ENCODE data around the gene GTF2A1L.

The GTF2A1L gene

GRCh38 chr2:48635786-48636185, 18.1 kb downstream of the GTF2A1L start:
- Histone ChIP-seq H3K4me3 (ENCODE audit: low read depth in 1 of 2, low read length in 2 of 2) (no peak overlapping the region), H3K36me3 (ENCODE audit: control insufficient read depth in 1 of 2, insufficient read depth in 2 of 2, low read length in 2 of 2) (no peaks in the 10 kb centered on the region), H3K9ac (ENCODE audit: low read depth in 1 of 2, low read length in 2 of 2) (no peak overlapping the region), H3K27me3 (ENCODE audit: control insufficient read depth in 1 of 2, insufficient read depth in 2 of 2, low read length in 2 of 2) (no peaks in the 10 kb centered on the region), H3K4me1 (ENCODE audit: control insufficient read depth in 1 of 2, insufficient read depth in 2 of 2, low read length in 2 of 2) (no peaks in the 10 kb centered on the region), H3K27ac (ENCODE audit: low read depth, low read length) (no peak overlapping the region), H3K9me3 (ENCODE audit: control insufficient read depth in 1 of 2, low read length in 2 of 2) (no peaks in the 10 kb centered on the region)

GRCh38 chr2:48638261-48638660, 20.6 kb downstream of the GTF2A1L start:
- no peaks in the 10 kb centered on the region for H3K36me3 ChIP-seq (ENCODE audit: control insufficient read depth in 1 of 2, insufficient read depth in 2 of 2, low read length in 2 of 2)
- H3K27me3 ChIP-seq (ENCODE audit: control insufficient read depth in 1 of 2, insufficient read depth in 2 of 2, low read length in 2 of 2): no peaks in the 10 kb centered on the region
- no peaks in the 10 kb centered on the region for H3K4me1 ChIP-seq (ENCODE audit: control insufficient read depth in 1 of 2, insufficient read depth in 2 of 2, low read length in 2 of 2)
- H3K27ac ChIP-seq (ENCODE audit: low read depth, low read length): no peak overlapping the region
- no peaks in the 10 kb centered on the region for H3K9me3 ChIP-seq (ENCODE audit: control insufficient read depth in 1 of 2, low read length in 2 of 2)
- no peak overlapping the region for H3K9ac ChIP-seq (ENCODE audit: low read depth in 1 of 2, low read length in 2 of 2)
- H3K4me3 ChIP-seq (ENCODE audit: low read depth in 1 of 2, low read length in 2 of 2): no peak overlapping the region

GRCh38 chr2:48651158-48651790, 33.6 kb downstream of the GTF2A1L start:
- no peak overlapping the region for H3K27ac ChIP-seq (ENCODE audit: low read depth, low read length)
- no peaks in the 10 kb centered on the region for H3K27me3 ChIP-seq (ENCODE audit: control insufficient read depth in 1 of 2, insufficient read depth in 2 of 2, low read length in 2 of 2)
- H3K9me3 ChIP-seq (ENCODE audit: control insufficient read depth in 1 of 2, low read length in 2 of 2): no peaks in the 10 kb centered on the region
- no peaks in the 10 kb centered on the region for H3K4me1 ChIP-seq (ENCODE audit: control insufficient read depth in 1 of 2, insufficient read depth in 2 of 2, low read length in 2 of 2)
- H3K4me3 ChIP-seq (ENCODE audit: low read depth in 1 of 2, low read length in 2 of 2): no peak overlapping the region
- H3K9ac ChIP-seq (ENCODE audit: low read depth in 1 of 2, low read length in 2 of 2): no peak overlapping the region
- no peaks in the 10 kb centered on the region for H3K36me3 ChIP-seq (ENCODE audit: control insufficient read depth in 1 of 2, insufficient read depth in 2 of 2, low read length in 2 of 2)

DNA sequence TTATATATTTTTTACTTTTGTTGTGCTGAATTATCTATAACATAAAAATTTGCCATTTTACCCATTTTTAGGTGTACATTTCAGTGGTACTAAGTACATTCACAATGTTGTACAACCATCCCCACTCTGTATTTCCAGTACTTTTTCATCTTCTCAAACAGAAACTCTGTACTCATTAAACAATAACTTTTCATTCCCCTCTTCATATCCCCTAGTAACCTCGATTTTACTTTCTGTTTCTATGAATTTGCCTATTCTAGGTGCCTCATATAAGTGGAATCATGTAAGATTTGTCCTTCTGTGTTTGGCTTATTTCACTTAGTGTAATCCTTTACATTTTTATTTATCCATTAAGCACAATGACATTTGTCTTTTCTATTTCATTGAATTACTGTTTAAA, 51.3 kb downstream of the GTF2A1L start:
- H3K27me3 ChIP-seq (ENCODE audit: control insufficient read depth in 1 of 2, insufficient read depth in 2 of 2, low read length in 2 of 2): no peaks in the 10 kb centered on the region
- no peak overlapping the region for H3K9ac ChIP-seq (ENCODE audit: low read depth in 1 of 2, low read length in 2 of 2)
- H3K4me3 ChIP-seq (ENCODE audit: low read depth in 1 of 2, low read length in 2 of 2): no peak overlapping the region
- H3K9me3 ChIP-seq (ENCODE audit: control insufficient read depth in 1 of 2, low read length in 2 of 2): no peaks in the 10 kb centered on the region
- no peaks in the 10 kb centered on the region for H3K36me3 ChIP-seq (ENCODE audit: control insufficient read depth in 1 of 2, insufficient read depth in 2 of 2, low read length in 2 of 2)
- no peaks in the 10 kb centered on the region for H3K4me1 ChIP-seq (ENCODE audit: control insufficient read depth in 1 of 2, insufficient read depth in 2 of 2, low read length in 2 of 2)
- H3K27ac ChIP-seq (ENCODE audit: low read depth, low read length): no peak overlapping the region

DNA sequence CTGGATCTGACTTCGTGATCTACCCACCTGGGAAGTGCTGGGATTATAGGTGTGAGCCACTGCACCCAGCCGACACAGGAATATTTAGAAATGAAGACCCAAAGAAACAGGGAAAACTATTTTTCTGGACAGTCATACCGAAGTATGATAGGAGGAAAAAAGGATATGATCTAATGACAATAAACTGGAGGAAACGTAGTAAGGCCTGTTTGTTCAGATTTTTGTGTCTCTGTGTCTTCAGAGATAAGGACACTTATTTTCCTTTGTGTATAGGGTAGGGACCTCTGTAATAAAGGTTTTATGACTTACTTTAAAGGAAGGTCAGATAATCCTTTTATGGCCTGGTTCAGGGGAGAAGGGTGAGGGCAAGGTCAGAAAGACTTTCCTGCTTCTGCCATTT, 55.9 kb downstream of the GTF2A1L start:
- Histone ChIP-seq H3K27ac (ENCODE audit: low read depth, low read length) (no peak overlapping the region), H3K4me1 (ENCODE audit: control insufficient read depth in 1 of 2, insufficient read depth in 2 of 2, low read length in 2 of 2) (no peaks in the 10 kb centered on the region), H3K4me3 (ENCODE audit: low read depth in 1 of 2, low read length in 2 of 2) (no peak overlapping the region), H3K36me3 (ENCODE audit: control insufficient read depth in 1 of 2, insufficient read depth in 2 of 2, low read length in 2 of 2) (no peaks in the 10 kb centered on the region), H3K27me3 (ENCODE audit: control insufficient read depth in 1 of 2, insufficient read depth in 2 of 2, low read length in 2 of 2) (no peaks in the 10 kb centered on the region), H3K9me3 (ENCODE audit: control insufficient read depth in 1 of 2, low read length in 2 of 2) (no peaks in the 10 kb centered on the region), H3K9ac (ENCODE audit: low read depth in 1 of 2, low read length in 2 of 2) (no peak overlapping the region)

DNA sequence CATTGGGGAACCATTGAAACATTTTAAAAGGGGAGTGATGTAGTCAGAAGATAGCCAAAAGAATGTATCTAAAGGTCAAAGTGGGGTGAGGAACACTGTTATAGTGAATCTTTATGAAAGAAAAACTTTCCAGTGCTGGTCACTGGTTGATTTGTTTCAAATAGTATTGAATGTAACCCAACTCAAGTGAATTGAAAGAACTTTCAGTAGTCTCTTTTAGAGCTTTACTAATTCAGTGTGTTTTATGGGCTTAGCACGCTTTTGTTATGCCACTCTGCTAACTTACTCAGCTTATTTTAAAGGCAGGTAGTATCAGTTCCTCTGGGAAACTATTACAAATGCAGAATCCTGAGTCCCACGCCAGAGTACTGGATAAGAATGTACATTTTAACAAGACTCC, 57.3 kb downstream of the GTF2A1L start:
- no peak overlapping the region for H3K9ac ChIP-seq (ENCODE audit: low read depth in 1 of 2, low read length in 2 of 2)
- no peaks in the 10 kb centered on the region for H3K36me3 ChIP-seq (ENCODE audit: control insufficient read depth in 1 of 2, insufficient read depth in 2 of 2, low read length in 2 of 2)
- H3K4me3 ChIP-seq (ENCODE audit: low read depth in 1 of 2, low read length in 2 of 2): no peak overlapping the region
- H3K4me1 ChIP-seq (ENCODE audit: control insufficient read depth in 1 of 2, insufficient read depth in 2 of 2, low read length in 2 of 2): no peaks in the 10 kb centered on the region
- no peak overlapping the region for H3K27ac ChIP-seq (ENCODE audit: low read depth, low read length)
- no peaks in the 10 kb centered on the region for H3K27me3 ChIP-seq (ENCODE audit: control insufficient read depth in 1 of 2, insufficient read depth in 2 of 2, low read length in 2 of 2)
- H3K9me3 ChIP-seq (ENCODE audit: control insufficient read depth in 1 of 2, low read length in 2 of 2): no peaks in the 10 kb centered on the region

- no peaks in the 10 kb centered on the region for H3K27me3 ChIP-seq (ENCODE audit: control insufficient read depth in 1 of 2, insufficient read depth in 2 of 2, low read length in 2 of 2)
- H3K27ac ChIP-seq (ENCODE audit: low read depth, low read length): no peak overlapping the region
- H3K36me3 ChIP-seq (ENCODE audit: control insufficient read depth in 1 of 2, insufficient read depth in 2 of 2, low read length in 2 of 2): no peaks in the 10 kb centered on the region
- no peaks in the 10 kb centered on the region for H3K4me1 ChIP-seq (ENCODE audit: control insufficient read depth in 1 of 2, insufficient read depth in 2 of 2, low read length in 2 of 2)
- H3K4me3 ChIP-seq (ENCODE audit: low read depth in 1 of 2, low read length in 2 of 2): no peak overlapping the region
- H3K9me3 ChIP-seq (ENCODE audit: control insufficient read depth in 1 of 2, low read length in 2 of 2): no peaks in the 10 kb centered on the region
- H3K9ac ChIP-seq (ENCODE audit: low read depth in 1 of 2, low read length in 2 of 2): no peak overlapping the region
These were observed 59.8 kb downstream of the GTF2A1L start for GRCh38 chr2:48677450-48677849.

DNA sequence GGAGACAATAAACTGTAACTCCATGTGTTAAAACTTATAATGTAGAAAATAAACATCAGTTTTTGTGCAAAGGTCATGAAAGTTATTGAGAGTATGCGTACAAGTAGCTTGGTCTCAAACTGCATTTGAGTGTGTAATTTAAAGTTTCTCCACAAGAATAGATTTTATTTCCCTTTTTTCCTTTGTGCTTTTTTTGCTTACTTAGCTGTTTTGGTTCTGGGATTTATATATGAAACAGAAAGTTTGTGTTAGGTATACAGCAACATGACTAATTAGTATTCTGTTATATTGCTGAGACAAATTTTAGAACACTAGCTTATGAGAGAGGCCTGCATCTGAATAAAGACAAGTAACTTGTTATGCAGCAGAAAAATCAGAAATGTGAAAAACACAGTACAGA, 67.5 kb downstream of the GTF2A1L start:
- Histone ChIP-seq H3K9me3 (ENCODE audit: control insufficient read depth in 1 of 2, low read length in 2 of 2) (no peaks in the 10 kb centered on the region), H3K9ac (ENCODE audit: low read depth in 1 of 2, low read length in 2 of 2) (no peak overlapping the region), H3K27ac (ENCODE audit: low read depth, low read length) (no peak overlapping the region), H3K4me1 (ENCODE audit: control insufficient read depth in 1 of 2, insufficient read depth in 2 of 2, low read length in 2 of 2) (no peaks in the 10 kb centered on the region), H3K36me3 (ENCODE audit: control insufficient read depth in 1 of 2, insufficient read depth in 2 of 2, low read length in 2 of 2) (no peaks in the 10 kb centered on the region), H3K27me3 (ENCODE audit: control insufficient read depth in 1 of 2, insufficient read depth in 2 of 2, low read length in 2 of 2) (no peaks in the 10 kb centered on the region), H3K4me3 (ENCODE audit: low read depth in 1 of 2, low read length in 2 of 2) (no peak overlapping the region)

DNA sequence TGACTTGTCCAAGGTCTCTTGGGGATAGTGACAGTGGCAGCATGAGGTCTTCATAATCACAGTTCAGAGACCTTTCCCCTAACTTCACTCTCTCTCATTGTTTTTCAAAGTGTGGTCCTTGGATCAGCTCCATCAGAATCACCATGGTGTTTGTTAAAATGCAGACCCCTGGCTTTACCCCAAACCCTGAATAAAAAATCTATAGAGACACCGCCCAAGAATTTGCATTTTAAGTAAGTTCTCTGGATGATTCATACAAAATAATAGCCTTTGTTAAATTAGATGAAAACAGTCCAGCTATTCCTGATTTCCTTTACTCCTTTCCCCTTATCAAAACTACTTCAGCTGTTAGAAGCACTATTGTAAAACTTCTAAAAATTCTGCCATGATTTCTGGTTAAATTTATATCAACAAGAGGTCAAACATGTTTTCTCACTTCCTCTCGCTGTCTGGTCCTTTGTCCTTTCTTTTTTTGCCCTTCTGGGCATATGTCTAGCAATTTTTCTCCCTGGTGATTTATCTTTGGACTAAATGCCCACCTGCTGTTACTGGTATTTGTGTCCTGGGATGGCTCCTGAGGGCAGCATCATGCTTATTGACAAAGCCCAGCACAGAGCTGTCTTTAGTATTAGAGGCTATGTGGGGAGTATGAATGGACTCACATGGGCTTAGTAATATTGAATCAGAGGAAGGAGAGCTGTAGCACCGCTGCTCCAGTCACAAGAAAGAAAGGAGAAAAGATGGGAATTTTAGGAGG, 74.5 kb downstream of the GTF2A1L start:
- Histone ChIP-seq H3K27me3 (ENCODE audit: control insufficient read depth in 1 of 2, insufficient read depth in 2 of 2, low read length in 2 of 2) (no peaks in the 10 kb centered on the region), H3K4me3 (ENCODE audit: low read depth in 1 of 2, low read length in 2 of 2) (no peak overlapping the region), H3K27ac (ENCODE audit: low read depth, low read length) (no peak overlapping the region), H3K9me3 (ENCODE audit: control insufficient read depth in 1 of 2, low read length in 2 of 2) (no peaks in the 10 kb centered on the region), H3K36me3 (ENCODE audit: control insufficient read depth in 1 of 2, insufficient read depth in 2 of 2, low read length in 2 of 2) (no peaks in the 10 kb centered on the region), H3K4me1 (ENCODE audit: control insufficient read depth in 1 of 2, insufficient read depth in 2 of 2, low read length in 2 of 2) (no peaks in the 10 kb centered on the region), H3K9ac (ENCODE audit: low read depth in 1 of 2, low read length in 2 of 2) (no peak overlapping the region)

DNA sequence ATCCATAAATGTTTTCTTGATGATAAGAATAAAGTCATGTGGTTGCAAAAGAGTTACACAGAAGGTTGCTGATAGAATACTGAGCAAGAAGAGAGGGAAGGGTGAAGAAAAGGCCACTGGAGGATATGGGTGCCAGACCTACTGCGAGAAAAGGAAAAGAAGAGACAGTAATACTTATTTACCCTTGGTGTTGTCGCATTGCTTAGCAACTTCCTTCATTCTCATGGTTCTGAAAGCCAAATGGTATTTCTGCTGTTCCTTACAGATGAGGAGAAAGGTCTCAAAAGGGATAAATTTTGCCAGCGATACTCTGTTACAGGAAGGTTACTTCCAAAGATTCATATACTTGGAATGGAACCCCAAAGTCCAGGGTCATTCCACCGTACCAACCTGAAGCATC, 75.4 kb downstream of the GTF2A1L start:
- Histone ChIP-seq H3K27ac (ENCODE audit: low read depth, low read length) (no peak overlapping the region), H3K4me1 (ENCODE audit: control insufficient read depth in 1 of 2, insufficient read depth in 2 of 2, low read length in 2 of 2) (no peaks in the 10 kb centered on the region), H3K9ac (ENCODE audit: low read depth in 1 of 2, low read length in 2 of 2) (no peak overlapping the region), H3K9me3 (ENCODE audit: control insufficient read depth in 1 of 2, low read length in 2 of 2) (no peaks in the 10 kb centered on the region), H3K4me3 (ENCODE audit: low read depth in 1 of 2, low read length in 2 of 2) (no peak overlapping the region), H3K27me3 (ENCODE audit: control insufficient read depth in 1 of 2, insufficient read depth in 2 of 2, low read length in 2 of 2) (no peaks in the 10 kb centered on the region), H3K36me3 (ENCODE audit: control insufficient read depth in 1 of 2, insufficient read depth in 2 of 2, low read length in 2 of 2) (no peaks in the 10 kb centered on the region)
